Hematopoietic multipotent progenitor cell treated with erythropoietin and hydrocortisone succinate and interleukin-3 and kit ligand, for 6 days (in vitro differentiated cells): Measurements from ENCODE around the gene INHBB.

Source experiments
- DNase-seq: peaks from one replicate; pipeline ENCODE4 v3.0.0-alpha.2; 2015

INHBB gene

GRCh38 chr2:120343433-120344105 lies 2.4 kb upstream of the INHBB start:
- peak; percentile 80 for DNase-seq

- DNase-seq = no peak
Observed at GRCh38 chr2:120344214-120344975, 1.5 kb upstream of the INHBB start.

GRCh38 chr2:120344976-120345581 lies 857 bp upstream of the INHBB start:
- DNase-seq = peak; percentile 36

GRCh38 chr2:120345608-120346007 lies 328 bp upstream of the INHBB start:
- DNase-seq = no peak

GRCh38 chr2:120346667-120347358 lies 877 bp downstream of the INHBB start:
- no peak for DNase-seq

GRCh38 chr2:120347396-120348060 lies 1.6 kb downstream of the INHBB start:
- DNase-seq = no peak

- no peak for DNase-seq
Observed at GRCh38 chr2:120348134-120348736, 2.3 kb downstream of the INHBB start.

- no peak for DNase-seq
Observed at GRCh38 chr2:120348737-120349439, 3.0 kb downstream of the INHBB start.

- DNase-seq = no peak
Observed at GRCh38 chr2:120349440-120349921, 3.5 kb downstream of the INHBB start.

GRCh38 chr2:120350080-120350479 lies 4.1 kb downstream of the INHBB start:
- no peak for DNase-seq

- no peak for DNase-seq
Observed at GRCh38 chr2:120350801-120351320, 4.9 kb downstream of the INHBB start.

- DNase-seq = no peak
Observed at GRCh38 chr2:120352696-120353590, 7.0 kb downstream of the INHBB start.

GRCh38 chr2:120353591-120353898 lies 7.6 kb downstream of the INHBB start:
- DNase-seq = no peak

GRCh38 chr2:120353931-120354330 lies 8.0 kb downstream of the INHBB start:
- no peak for DNase-seq

GRCh38 chr2:120354467-120354866 lies 8.5 kb downstream of the INHBB start:
- DNase-seq = no peak

GRCh38 chr2:120354935-120355779 lies 9.2 kb downstream of the INHBB start:
- no peak for DNase-seq

GRCh38 chr2:120355780-120356266 lies 9.9 kb downstream of the INHBB start:
- DNase-seq = no peak

GRCh38 chr2:120357768-120358167 lies 11.8 kb downstream of the INHBB start:
- DNase-seq = no peak

GRCh38 chr2:120358734-120359465 lies 13.0 kb downstream of the INHBB start:
- DNase-seq = no peak
